Measurements from ENCODE around the gene TMEM108.

TMEM108 gene

GRCh38 chr3:133408366-133408765 lies 370.2 kb downstream of the TMEM108 start:
- DNase-seq (ENCODE audit: low read depth, low spot score), result no peak
- Histone ChIP-seq H3K27me3 (ENCODE audit: insufficient read depth, insufficient read length) (no peaks in the 10 kb centered on the region), H3K36me3 (ENCODE audit: insufficient read depth, insufficient read length, low read length) (no peaks in the 10 kb centered on the region), H3K4me1 (ENCODE audit: insufficient read depth, insufficient read length) (peaks cover 4% of the 10 kb centered on the region), H3K9ac (ENCODE audit: insufficient read length, low read depth) (no peak overlapping the region), H3K4me3 (ENCODE audit: insufficient read length, low read depth) (no peak overlapping the region), H3K9me3 (ENCODE audit: insufficient read depth, low read length) (no peaks in the 10 kb centered on the region)
- no peak for TF ChIP-seq YY1 (IDR thresholded peaks at IDR 0.05; ENCODE audit: insufficient read depth, insufficient read length)
- no peak for TF ChIP-seq SUZ12 (IDR thresholded peaks at IDR 0.05; ENCODE audit: extremely low read depth, insufficient read depth, insufficient read length)
- TF ChIP-seq ZNF274 (IDR thresholded peaks at IDR 0.05; ENCODE audit: low read depth, low read length), result no peak

GRCh38 chr3:133408961-133409360 lies 370.8 kb downstream of the TMEM108 start:
- peaks cover 4% of the 10 kb centered on the region for H3K4me1 ChIP-seq (ENCODE audit: insufficient read depth, insufficient read length)
- no peak for DNase-seq (ENCODE audit: low read depth, low spot score)

GRCh38 chr3:133410191-133410892 lies 372.2 kb downstream of the TMEM108 start:
- peaks cover 4% of the 10 kb centered on the region for H3K4me1 ChIP-seq (ENCODE audit: insufficient read depth, insufficient read length)
- H3K4me3 ChIP-seq (ENCODE audit: insufficient read length, low read depth), result no peak overlapping the region
- no peaks in the 10 kb centered on the region for H3K36me3 ChIP-seq (ENCODE audit: insufficient read depth, insufficient read length, low read length)
- no peaks in the 10 kb centered on the region for H3K9me3 ChIP-seq (ENCODE audit: insufficient read depth, low read length)
- TF ChIP-seq ZNF274 (IDR thresholded peaks at IDR 0.05; ENCODE audit: low read depth, low read length), result no peak
- no peak for TF ChIP-seq SUZ12 (IDR thresholded peaks at IDR 0.05; ENCODE audit: extremely low read depth, insufficient read depth, insufficient read length)
- TF ChIP-seq YY1 (IDR thresholded peaks at IDR 0.05; ENCODE audit: insufficient read depth, insufficient read length), result no peak
- no peak for DNase-seq (ENCODE audit: low read depth, low spot score)
- no peak overlapping the region for H3K9ac ChIP-seq (ENCODE audit: insufficient read length, low read depth)
- no peaks in the 10 kb centered on the region for H3K27me3 ChIP-seq (ENCODE audit: insufficient read depth, insufficient read length)

More at GRCh38 chr3:133408961-133409360, 370.8 kb downstream of the TMEM108 start:
- Histone ChIP-seq H3K27me3 (ENCODE audit: insufficient read depth, insufficient read length) (no peaks in the 10 kb centered on the region), H3K4me3 (ENCODE audit: insufficient read length, low read depth) (no peak overlapping the region), H3K9ac (ENCODE audit: insufficient read length, low read depth) (no peak overlapping the region), H3K36me3 (ENCODE audit: insufficient read depth, insufficient read length, low read length) (no peaks in the 10 kb centered on the region), H3K9me3 (ENCODE audit: insufficient read depth, low read length) (no peaks in the 10 kb centered on the region)
- TF ChIP-seq ZNF274 (IDR thresholded peaks at IDR 0.05; ENCODE audit: low read depth, low read length), result no peak
- no peak for TF ChIP-seq YY1 (IDR thresholded peaks at IDR 0.05; ENCODE audit: insufficient read depth, insufficient read length)
- no peak for TF ChIP-seq SUZ12 (IDR thresholded peaks at IDR 0.05; ENCODE audit: extremely low read depth, insufficient read depth, insufficient read length)

- H3K4me1 ChIP-seq (ENCODE audit: insufficient read depth, insufficient read length), result peaks cover 4% of the 10 kb centered on the region
- H3K4me3 ChIP-seq (ENCODE audit: insufficient read length, low read depth), result no peak overlapping the region
- H3K36me3 ChIP-seq (ENCODE audit: insufficient read depth, insufficient read length, low read length), result no peaks in the 10 kb centered on the region
- H3K9ac ChIP-seq (ENCODE audit: insufficient read length, low read depth), result no peak overlapping the region
- H3K27me3 ChIP-seq (ENCODE audit: insufficient read depth, insufficient read length), result no peaks in the 10 kb centered on the region
- H3K9me3 ChIP-seq (ENCODE audit: insufficient read depth, low read length), result no peaks in the 10 kb centered on the region
- TF ChIP-seq ZNF274 (IDR thresholded peaks at IDR 0.05; ENCODE audit: low read depth, low read length) (no peak), SUZ12 (IDR thresholded peaks at IDR 0.05; ENCODE audit: extremely low read depth, insufficient read depth, insufficient read length) (no peak), YY1 (IDR thresholded peaks at IDR 0.05; ENCODE audit: insufficient read depth, insufficient read length) (no peak)
- no peak for DNase-seq (ENCODE audit: low read depth, low spot score)
These were observed 374.3 kb downstream of the TMEM108 start for GRCh38 chr3:133412183-133413132.

- TF ChIP-seq SUZ12 (IDR thresholded peaks at IDR 0.05; ENCODE audit: extremely low read depth, insufficient read depth, insufficient read length) (no peak), ZNF274 (IDR thresholded peaks at IDR 0.05; ENCODE audit: low read depth, low read length) (no peak), YY1 (IDR thresholded peaks at IDR 0.05; ENCODE audit: insufficient read depth, insufficient read length) (no peak)
- DNase-seq (ENCODE audit: low read depth, low spot score), result no peak
- Histone ChIP-seq H3K4me3 (ENCODE audit: insufficient read length, low read depth) (no peak overlapping the region), H3K27me3 (ENCODE audit: insufficient read depth, insufficient read length) (no peaks in the 10 kb centered on the region), H3K4me1 (ENCODE audit: insufficient read depth, insufficient read length) (peaks cover 4% of the 10 kb centered on the region), H3K36me3 (ENCODE audit: insufficient read depth, insufficient read length, low read length) (no peaks in the 10 kb centered on the region), H3K9me3 (ENCODE audit: insufficient read depth, low read length) (no peaks in the 10 kb centered on the region), H3K9ac (ENCODE audit: insufficient read length, low read depth) (no peak overlapping the region)
These were observed 375.2 kb downstream of the TMEM108 start for GRCh38 chr3:133413161-133414020.

- Histone ChIP-seq H3K9me3 (ENCODE audit: insufficient read depth, low read length) (no peaks in the 10 kb centered on the region), H3K36me3 (ENCODE audit: insufficient read depth, insufficient read length, low read length) (no peaks in the 10 kb centered on the region), H3K4me3 (ENCODE audit: insufficient read length, low read depth) (no peak overlapping the region), H3K27me3 (ENCODE audit: insufficient read depth, insufficient read length) (no peaks in the 10 kb centered on the region), H3K9ac (ENCODE audit: insufficient read length, low read depth) (no peak overlapping the region), H3K4me1 (ENCODE audit: insufficient read depth, insufficient read length) (peaks cover 4% of the 10 kb centered on the region)
- no peak for TF ChIP-seq ZNF274 (IDR thresholded peaks at IDR 0.05; ENCODE audit: low read depth, low read length)
- no peak for TF ChIP-seq YY1 (IDR thresholded peaks at IDR 0.05; ENCODE audit: insufficient read depth, insufficient read length)
- TF ChIP-seq SUZ12 (IDR thresholded peaks at IDR 0.05; ENCODE audit: extremely low read depth, insufficient read depth, insufficient read length), result no peak
- DNase-seq (ENCODE audit: low read depth, low spot score), result no peak
These were observed 375.8 kb downstream of the TMEM108 start for GRCh38 chr3:133414021-133414392.

Data from NT2/D1 (cell line).